ENCODE results near the gene FSIP1.

FSIP1 gene

DNA sequence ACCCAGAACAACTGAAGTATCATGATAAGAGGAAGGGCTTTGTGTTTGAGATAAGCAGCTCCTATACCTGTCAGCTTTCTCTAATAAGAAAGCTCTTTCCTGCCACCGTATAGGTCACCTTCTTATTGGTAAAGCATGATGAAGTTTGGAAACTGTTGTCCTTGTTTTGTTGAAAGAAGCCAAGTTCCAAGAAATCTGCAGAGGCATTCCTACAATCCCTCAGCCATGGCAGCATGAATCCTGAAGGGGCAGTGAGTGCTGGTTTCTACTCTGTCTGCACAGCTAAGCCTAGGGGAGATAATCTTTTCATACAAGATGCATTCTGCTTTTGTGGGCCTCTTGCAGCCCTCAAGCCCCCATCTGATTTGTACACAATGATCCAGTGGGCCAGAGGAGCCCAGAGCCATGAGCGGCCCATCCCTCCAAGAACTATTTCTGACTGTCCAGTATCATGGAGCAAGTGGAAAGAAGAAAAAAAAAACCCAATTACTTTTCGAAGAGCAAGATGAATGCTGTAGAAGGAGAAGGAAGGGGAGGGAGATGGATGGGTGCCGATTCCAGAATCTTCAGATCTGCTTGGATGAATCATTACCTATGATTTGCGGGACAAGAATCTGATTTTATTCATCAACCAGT is 203.7 kb downstream of the FSIP1 start:
- H3K27me3 ChIP-seq (ENCODE audit: control insufficient read depth, insufficient read depth, low read length), result peaks cover 12% of the 10 kb centered on the region
- H3K4me1 ChIP-seq (ENCODE audit: control insufficient read depth, insufficient read depth, low read length), result peaks cover 10% of the 10 kb centered on the region
- peaks cover 10% of the 10 kb centered on the region for H3K36me3 ChIP-seq (ENCODE audit: control insufficient read depth, insufficient read depth, low read length)
- no peaks in the 10 kb centered on the region for H3K9me3 ChIP-seq (ENCODE audit: control insufficient read depth, insufficient read depth, low read length)
- no peak overlapping the region for H3K9ac ChIP-seq (ENCODE audit: low read depth, low read length)
- peak overlapping the region; percentile 60 for H3K4me3 ChIP-seq (ENCODE audit: low read depth, low read length)

GRCh38 chr15:39575180-39575579 is 207.5 kb downstream of the FSIP1 start:
- no peaks in the 10 kb centered on the region for H3K36me3 ChIP-seq (ENCODE audit: control insufficient read depth, insufficient read depth, low read length)
- peaks cover 8% of the 10 kb centered on the region for H3K4me1 ChIP-seq (ENCODE audit: control insufficient read depth, insufficient read depth, low read length)
- no peak overlapping the region for H3K9ac ChIP-seq (ENCODE audit: low read depth, low read length)
- H3K4me3 ChIP-seq (ENCODE audit: low read depth, low read length), result no peak overlapping the region
- peaks cover 12% of the 10 kb centered on the region for H3K27me3 ChIP-seq (ENCODE audit: control insufficient read depth, insufficient read depth, low read length)
- H3K9me3 ChIP-seq (ENCODE audit: control insufficient read depth, insufficient read depth, low read length), result no peaks in the 10 kb centered on the region

DNA sequence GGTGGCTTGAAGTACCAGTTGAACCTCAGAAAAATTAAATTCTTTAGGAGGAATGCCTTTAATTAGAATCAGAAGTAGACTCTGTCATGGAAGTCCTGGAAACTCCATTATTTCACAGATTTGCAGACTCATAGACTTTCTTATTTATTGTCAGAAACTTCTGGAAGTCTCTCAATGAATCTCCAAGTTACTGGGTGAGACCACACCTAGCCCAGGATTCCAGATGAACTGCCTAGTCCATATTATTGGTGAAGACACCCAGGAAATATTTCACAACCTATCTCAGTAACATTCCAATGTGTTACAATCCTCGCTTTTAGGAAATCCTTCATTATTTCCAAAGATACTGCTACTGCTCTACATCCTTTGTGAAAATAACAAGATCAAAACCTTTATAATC is 208.2 kb downstream of the FSIP1 start:
- no peaks in the 10 kb centered on the region for H3K9me3 ChIP-seq (ENCODE audit: control insufficient read depth, insufficient read depth, low read length)
- H3K9ac ChIP-seq (ENCODE audit: low read depth, low read length), result no peak overlapping the region
- H3K36me3 ChIP-seq (ENCODE audit: control insufficient read depth, insufficient read depth, low read length), result no peaks in the 10 kb centered on the region
- H3K4me1 ChIP-seq (ENCODE audit: control insufficient read depth, insufficient read depth, low read length), result peaks cover 8% of the 10 kb centered on the region
- no peak overlapping the region for H3K4me3 ChIP-seq (ENCODE audit: low read depth, low read length)
- peaks cover 12% of the 10 kb centered on the region for H3K27me3 ChIP-seq (ENCODE audit: control insufficient read depth, insufficient read depth, low read length)

DNA sequence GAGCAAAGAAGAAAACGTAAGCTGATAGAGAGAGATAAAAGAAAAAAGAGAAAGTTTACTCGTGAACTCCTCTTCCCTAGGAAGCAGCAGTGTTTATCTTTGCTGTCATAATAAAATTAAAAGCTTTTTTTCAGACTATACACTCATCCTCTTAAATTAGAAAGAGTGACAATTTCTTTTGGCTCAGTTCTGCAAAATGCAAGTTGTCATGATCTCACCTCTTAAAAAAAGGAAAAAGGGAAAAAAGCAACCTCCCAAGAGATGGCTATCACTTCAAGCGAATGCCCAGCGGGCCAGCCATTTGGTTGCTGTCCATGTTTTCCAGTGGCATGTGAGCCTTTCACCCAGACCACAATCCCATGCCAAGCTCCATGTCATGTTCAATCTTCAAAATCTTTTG is 208.8 kb downstream of the FSIP1 start:
- no peaks in the 10 kb centered on the region for H3K9me3 ChIP-seq (ENCODE audit: control insufficient read depth, insufficient read depth, low read length)
- H3K4me1 ChIP-seq (ENCODE audit: control insufficient read depth, insufficient read depth, low read length), result peaks cover 2% of the 10 kb centered on the region
- peaks cover 10% of the 10 kb centered on the region for H3K27me3 ChIP-seq (ENCODE audit: control insufficient read depth, insufficient read depth, low read length)
- no peak overlapping the region for H3K9ac ChIP-seq (ENCODE audit: low read depth, low read length)
- no peak overlapping the region for H3K4me3 ChIP-seq (ENCODE audit: low read depth, low read length)
- no peaks in the 10 kb centered on the region for H3K36me3 ChIP-seq (ENCODE audit: control insufficient read depth, insufficient read depth, low read length)

GRCh38 chr15:39573287-39573686 is 209.4 kb downstream of the FSIP1 start:
- H3K36me3 ChIP-seq (ENCODE audit: control insufficient read depth, insufficient read depth, low read length), result no peaks in the 10 kb centered on the region
- no peak overlapping the region for H3K9ac ChIP-seq (ENCODE audit: low read depth, low read length)
- no peaks in the 10 kb centered on the region for H3K4me1 ChIP-seq (ENCODE audit: control insufficient read depth, insufficient read depth, low read length)
- no peak overlapping the region for H3K4me3 ChIP-seq (ENCODE audit: low read depth, low read length)
- no peaks in the 10 kb centered on the region for H3K9me3 ChIP-seq (ENCODE audit: control insufficient read depth, insufficient read depth, low read length)
- H3K27me3 ChIP-seq (ENCODE audit: control insufficient read depth, insufficient read depth, low read length), result peaks cover 4% of the 10 kb centered on the region

- Histone ChIP-seq H3K36me3 (ENCODE audit: control insufficient read depth, insufficient read depth, low read length) (no peaks in the 10 kb centered on the region), H3K9me3 (ENCODE audit: control insufficient read depth, insufficient read depth, low read length) (no peaks in the 10 kb centered on the region), H3K4me1 (ENCODE audit: control insufficient read depth, insufficient read depth, low read length) (no peaks in the 10 kb centered on the region), H3K4me3 (ENCODE audit: low read depth, low read length) (no peak overlapping the region), H3K9ac (ENCODE audit: low read depth, low read length) (no peak overlapping the region), H3K27me3 (ENCODE audit: control insufficient read depth, insufficient read depth, low read length) (no peaks in the 10 kb centered on the region)
These were observed 216.8 kb downstream of the FSIP1 start for GRCh38 chr15:39565851-39566250.

GRCh38 chr15:39564972-39565665 is 217.5 kb downstream of the FSIP1 start:
- H3K4me3 ChIP-seq (ENCODE audit: low read depth, low read length), result no peak overlapping the region
- no peak overlapping the region for H3K9ac ChIP-seq (ENCODE audit: low read depth, low read length)
- no peaks in the 10 kb centered on the region for H3K36me3 ChIP-seq (ENCODE audit: control insufficient read depth, insufficient read depth, low read length)
- no peaks in the 10 kb centered on the region for H3K4me1 ChIP-seq (ENCODE audit: control insufficient read depth, insufficient read depth, low read length)
- H3K9me3 ChIP-seq (ENCODE audit: control insufficient read depth, insufficient read depth, low read length), result no peaks in the 10 kb centered on the region
- H3K27me3 ChIP-seq (ENCODE audit: control insufficient read depth, insufficient read depth, low read length), result no peaks in the 10 kb centered on the region

DNA sequence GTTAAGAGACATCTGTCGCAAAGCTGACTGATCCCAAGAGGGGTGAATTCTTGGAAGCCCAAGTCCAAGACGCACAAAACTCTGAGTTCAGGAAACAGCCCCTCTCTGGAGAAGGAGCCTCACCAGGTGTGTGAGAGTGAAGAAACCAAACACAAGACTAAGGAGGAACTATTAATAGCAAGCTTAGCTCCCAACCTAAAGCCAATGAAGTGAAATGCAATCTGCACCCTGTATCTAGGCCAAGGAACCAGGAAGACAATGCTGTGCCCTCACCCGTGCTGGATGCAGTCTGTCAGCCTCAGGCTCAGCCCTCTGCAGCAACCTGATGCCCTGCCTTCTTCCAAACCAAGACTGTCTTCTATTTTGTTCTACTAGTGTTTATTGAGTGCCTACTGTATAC is 224.2 kb downstream of the FSIP1 start:
- no peak overlapping the region for H3K9ac ChIP-seq (ENCODE audit: low read depth, low read length)
- H3K9me3 ChIP-seq (ENCODE audit: control insufficient read depth, insufficient read depth, low read length), result no peaks in the 10 kb centered on the region
- no peaks in the 10 kb centered on the region for H3K27me3 ChIP-seq (ENCODE audit: control insufficient read depth, insufficient read depth, low read length)
- H3K4me3 ChIP-seq (ENCODE audit: low read depth, low read length), result no peak overlapping the region
- H3K36me3 ChIP-seq (ENCODE audit: control insufficient read depth, insufficient read depth, low read length), result no peaks in the 10 kb centered on the region
- H3K4me1 ChIP-seq (ENCODE audit: control insufficient read depth, insufficient read depth, low read length), result no peaks in the 10 kb centered on the region

DNA sequence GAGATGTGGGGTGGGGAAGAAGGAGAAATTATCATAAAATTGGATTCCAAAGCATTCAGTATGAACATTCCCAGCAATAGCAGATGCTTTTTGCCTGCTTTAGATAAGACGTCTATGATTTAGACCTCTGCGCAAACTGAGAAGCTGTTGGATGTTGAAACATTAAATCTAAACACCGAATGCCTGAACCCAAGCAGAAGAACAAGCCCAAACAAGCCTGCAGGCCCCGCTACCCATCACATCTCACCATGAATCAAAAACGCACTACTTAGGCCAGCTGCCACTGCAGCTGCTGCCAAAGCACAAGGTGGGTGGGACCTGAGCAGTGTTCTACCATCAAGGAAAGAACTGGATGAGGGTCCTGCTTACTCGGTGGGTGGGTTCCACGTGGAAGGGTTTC is 226.2 kb downstream of the FSIP1 start:
- Histone ChIP-seq H3K4me1 (ENCODE audit: control insufficient read depth, insufficient read depth, low read length) (no peaks in the 10 kb centered on the region), H3K36me3 (ENCODE audit: control insufficient read depth, insufficient read depth, low read length) (no peaks in the 10 kb centered on the region), H3K9me3 (ENCODE audit: control insufficient read depth, insufficient read depth, low read length) (no peaks in the 10 kb centered on the region), H3K27me3 (ENCODE audit: control insufficient read depth, insufficient read depth, low read length) (no peaks in the 10 kb centered on the region), H3K9ac (ENCODE audit: low read depth, low read length) (no peak overlapping the region), H3K4me3 (ENCODE audit: low read depth, low read length) (no peak overlapping the region)

- Histone ChIP-seq H3K36me3 (ENCODE audit: control insufficient read depth, insufficient read depth, low read length) (no peaks in the 10 kb centered on the region), H3K4me3 (ENCODE audit: low read depth, low read length) (no peak overlapping the region), H3K27me3 (ENCODE audit: control insufficient read depth, insufficient read depth, low read length) (no peaks in the 10 kb centered on the region), H3K9me3 (ENCODE audit: control insufficient read depth, insufficient read depth, low read length) (no peaks in the 10 kb centered on the region), H3K4me1 (ENCODE audit: control insufficient read depth, insufficient read depth, low read length) (no peaks in the 10 kb centered on the region), H3K9ac (ENCODE audit: low read depth, low read length) (no peak overlapping the region)
These were observed 226.8 kb downstream of the FSIP1 start for GRCh38 chr15:39555885-39556284.

DNA sequence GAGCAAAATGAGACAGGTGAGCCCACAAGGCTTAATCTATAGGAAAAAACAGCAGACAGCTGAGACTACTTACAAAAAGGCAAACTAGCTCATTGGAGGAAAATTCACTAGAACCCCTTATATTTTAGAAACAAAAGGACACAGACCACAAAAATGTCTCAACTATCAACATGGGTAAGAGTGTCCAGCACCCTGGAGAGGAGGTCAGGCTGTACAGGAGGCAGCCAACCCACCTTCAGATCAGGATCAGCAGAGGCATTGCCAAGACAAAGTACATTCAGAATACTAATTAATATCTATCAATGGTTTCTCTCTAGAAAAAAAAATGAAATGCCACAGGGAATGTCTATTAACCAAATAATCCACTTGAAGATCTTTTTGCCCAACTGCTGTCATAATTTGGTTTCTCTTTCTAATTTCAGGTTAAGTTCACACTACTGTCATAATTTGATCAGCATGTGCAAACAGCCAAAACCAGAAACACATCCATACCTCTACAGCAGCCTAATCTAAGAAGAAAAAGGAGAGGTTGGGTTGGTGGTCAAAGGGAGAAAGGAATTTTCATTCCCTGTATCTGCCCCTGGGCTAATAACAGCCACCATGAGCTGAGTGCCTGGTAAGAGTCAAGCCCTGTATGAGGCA is 227.8 kb downstream of the FSIP1 start:
- Histone ChIP-seq H3K27me3 (ENCODE audit: control insufficient read depth, insufficient read depth, low read length) (no peaks in the 10 kb centered on the region), H3K36me3 (ENCODE audit: control insufficient read depth, insufficient read depth, low read length) (no peaks in the 10 kb centered on the region), H3K9me3 (ENCODE audit: control insufficient read depth, insufficient read depth, low read length) (no peaks in the 10 kb centered on the region), H3K4me1 (ENCODE audit: control insufficient read depth, insufficient read depth, low read length) (no peaks in the 10 kb centered on the region), H3K4me3 (ENCODE audit: low read depth, low read length) (no peak overlapping the region), H3K9ac (ENCODE audit: low read depth, low read length) (no peak overlapping the region)
